ENCODE data around the gene DAB2IP. TPM values are rescaled to one million over a fixed set of nuclear protein-coding genes. Genes with fewer than 3 reads are reported as not detected.

Gene DAB2IP
- total RNA-seq, 6 donors from 2014 or later: 61.8 to 98.0 (median 77.2) TPM

- 61 to 73% methylated on average over 12 of the region's 12 CpGs for WGBS, 2 donors
- ATAC-seq (ENCODE audit: low FRiP score in 2 of 2) (no peak), DNase-seq (no peak)
- Histone ChIP-seq H3K27ac (no peak overlapping the region), H3K36me3 (no peaks in the 10 kb centered on the region), H3K27me3 (no peaks in the 10 kb centered on the region), H3K9me3 (no peaks in the 10 kb centered on the region), H3K4me1 (peaks cover 0 to 9% (median 7%) of the 10 kb centered on the region in 4 donors), H3K4me3 (no peak overlapping the region)
- TF ChIP-seq EP300 (IDR thresholded peaks at IDR 0.05): no peak
- TF ChIP-seq POLR2AphosphoS5 (IDR thresholded peaks at IDR 0.05): peak in 1 of 2 donors; percentile 59
- no peak for TF ChIP-seq POLR2A (IDR thresholded peaks at IDR 0.05)
Observed at GRCh38 chr9:121825031-121825691, 173.7 kb downstream of the DAB2IP start.

GRCh38 chr9:121826711-121827110, 175.3 kb downstream of the DAB2IP start:
- no peaks in the 10 kb centered on the region for H3K9me3 ChIP-seq
- 83 to 96% methylated on average over 7 of the region's 7 CpGs for WGBS, 2 donors
- peaks cover 0 to 8% (median 3%) of the 10 kb centered on the region in 4 donors for H3K4me1 ChIP-seq
- no peak overlapping the region for H3K4me3 ChIP-seq
- H3K27me3 ChIP-seq: no peaks in the 10 kb centered on the region
- no peaks in the 10 kb centered on the region for H3K36me3 ChIP-seq
- DNase-seq (peak in 1 of 2 donors; percentile 14), ATAC-seq (ENCODE audit: low FRiP score in 2 of 2) (no peak)
- no peak for TF ChIP-seq POLR2A (IDR thresholded peaks at IDR 0.05)
- no peak overlapping the region for H3K27ac ChIP-seq

GRCh38 chr9:121827251-121827967, 176.0 kb downstream of the DAB2IP start:
- TF ChIP-seq CTCF (IDR thresholded peaks at IDR 0.05) (no peak), POLR2AphosphoS5 (IDR thresholded peaks at IDR 0.05) (no peak), POLR2A (IDR thresholded peaks at IDR 0.05) (no peak), EP300 (IDR thresholded peaks at IDR 0.05) (no peak)
- Histone ChIP-seq H3K27ac (no peak overlapping the region), H3K36me3 (no peaks in the 10 kb centered on the region), H3K27me3 (no peaks in the 10 kb centered on the region), H3K4me3 (no peak overlapping the region), H3K9me3 (no peaks in the 10 kb centered on the region), H3K4me1 (peaks cover 0 to 6% (median 2%) of the 10 kb centered on the region in 4 donors)
- 90 to 94% methylated on average over 17 of the region's 17 CpGs for WGBS, 2 donors
- ATAC-seq (ENCODE audit: low FRiP score in 2 of 2) (no peak), DNase-seq (peak in 1 of 2 donors; percentile 15)

GRCh38 chr9:121830441-121831140, 179.2 kb downstream of the DAB2IP start:
- no peak overlapping the region for H3K27ac ChIP-seq
- WGBS, 2 donors: 87 to 90% methylated on average over 3 of the region's 3 CpGs
- no peaks in the 10 kb centered on the region for H3K27me3 ChIP-seq
- no peak overlapping the region for H3K4me3 ChIP-seq
- DNase-seq (peak in 1 of 2 donors; percentile 3), ATAC-seq (ENCODE audit: low FRiP score in 2 of 2) (no peak)
- no peaks in the 10 kb centered on the region for H3K9me3 ChIP-seq
- H3K36me3 ChIP-seq: no peaks in the 10 kb centered on the region
- TF ChIP-seq POLR2A (IDR thresholded peaks at IDR 0.05) (no peak), POLR2AphosphoS5 (IDR thresholded peaks at IDR 0.05) (no peak), EP300 (IDR thresholded peaks at IDR 0.05) (no peak), CTCF (IDR thresholded peaks at IDR 0.05) (no peak)
- peaks cover 0 to 2% (median 0%) of the 10 kb centered on the region in 4 donors for H3K4me1 ChIP-seq

- Histone ChIP-seq H3K36me3 (no peaks in the 10 kb centered on the region), H3K27me3 (no peaks in the 10 kb centered on the region), H3K4me3 (no peak overlapping the region), H3K27ac (no peak overlapping the region), H3K4me1 (no peaks in the 10 kb centered on the region), H3K9me3 (no peaks in the 10 kb centered on the region)
- TF ChIP-seq POLR2A (IDR thresholded peaks at IDR 0.05) (no peak), POLR2AphosphoS5 (IDR thresholded peaks at IDR 0.05) (no peak), EP300 (IDR thresholded peaks at IDR 0.05) (no peak), CTCF (IDR thresholded peaks at IDR 0.05) (no peak)
- peak in 1 of 2 donors; percentile 6 for DNase-seq
- no peak for ATAC-seq (ENCODE audit: low FRiP score in 2 of 2)
- WGBS, 2 donors: 96 to 97% methylated on average over 3 of the region's 3 CpGs
Observed at GRCh38 chr9:121831869-121832268, 180.4 kb downstream of the DAB2IP start.

All from upper lobe of left lung (tissue), 6 donors.